Femur (tissue), 1 donor: ENCODE measurements around the gene GPHA2.

ENCODE experiments used
- DNase-seq: peaks from one replicate; pipeline ENCODE4 v3.0.0-alpha.2; 2017

Gene GPHA2

GRCh38 chr11:64929625-64930024 lies 6.1 kb downstream of the GPHA2 start:
- DNase-seq = no peak

- DNase-seq = no peak
Measured at GRCh38 chr11:64928957-64929356, 6.7 kb downstream of the GPHA2 start.

GRCh38 chr11:64926689-64927088 lies 9.0 kb downstream of the GPHA2 start:
- peak; percentile 24 for DNase-seq

GRCh38 chr11:64925536-64926436 lies 9.9 kb downstream of the GPHA2 start:
- DNase-seq = peak; percentile 32

- DNase-seq = peak; percentile 48
Measured at GRCh38 chr11:64924910-64925284, 10.8 kb downstream of the GPHA2 start.

GRCh38 chr11:64923944-64924909 lies 11.5 kb downstream of the GPHA2 start, which contains the start of gene PPP2R5B:
Gene PPP2R5B (plus strand): TSS chr11:64924689. CDS start chr11:64925735, 1,046 bp downstream.
- peak; percentile 95 for DNase-seq

- DNase-seq = peak; percentile 24
Measured at GRCh38 chr11:64923151-64923661, 12.5 kb downstream of the GPHA2 start.

GRCh38 chr11:64921384-64921783 lies 14.3 kb downstream of the GPHA2 start:
- no peak for DNase-seq

GRCh38 chr11:64920124-64920523 lies 15.6 kb downstream of the GPHA2 start:
- DNase-seq = no peak

GRCh38 chr11:64919627-64920026 lies 16.1 kb downstream of the GPHA2 start:
- DNase-seq = no peak

- DNase-seq = peak; percentile 44
Measured at GRCh38 chr11:64918017-64918416, 17.7 kb downstream of the GPHA2 start.

GRCh38 chr11:64917663-64917995 lies 18.1 kb downstream of the GPHA2 start:
- no peak for DNase-seq

GRCh38 chr11:64916775-64917662 lies 18.7 kb downstream of the GPHA2 start, which contains the start of gene ATG2A:
Gene ATG2A (minus strand): TSS chr11:64917209. CDS start chr11:64917135, 74 bp downstream.
- peak; percentile 99 for DNase-seq

GRCh38 chr11:64916040-64916774 lies 19.5 kb downstream of the GPHA2 start:
- DNase-seq = peak; percentile 64

- DNase-seq = no peak
Measured at GRCh38 chr11:64915376-64915887, 20.3 kb downstream of the GPHA2 start.

GRCh38 chr11:64914123-64914522 lies 21.6 kb downstream of the GPHA2 start:
- no peak for DNase-seq

- no peak for DNase-seq
Measured at GRCh38 chr11:64913171-64913727, 22.4 kb downstream of the GPHA2 start.

GRCh38 chr11:64911689-64912088 lies 24.0 kb downstream of the GPHA2 start:
- no peak for DNase-seq

GRCh38 chr11:64911142-64911541 lies 24.6 kb downstream of the GPHA2 start:
- no peak for DNase-seq

GRCh38 chr11:64910451-64911093 lies 25.1 kb downstream of the GPHA2 start:
- no peak for DNase-seq
